ENCODE data around the gene MOB2. TPM values are rescaled to one million over a fixed set of nuclear protein-coding genes. Genes with fewer than 3 reads are reported as not detected.
A peak's percentile ranks its signal among the peaks of the same experiment; 100 is the strongest.

MOB2 gene
- total RNA-seq (2022) (28.6 and 29.8 TPM in 2 replicates), Bru-seq, nascent RNA (percentile 52 among the genes with signal in this experiment), BruChase-seq, experiment 1, labeled RNA remaining after a 6-hour chase (percentile 56 among the genes with signal in this experiment), BruChase-seq, experiment 2, labeled RNA remaining after a 2-hour chase (percentile 59 among the genes with signal in this experiment)
- long read RNA-seq, partial matches to known transcripts, result 14 of 18 reads
- long read RNA-seq, other reads (novel, unspliced or antisense), result 3 of 18 reads

GRCh38 chr11:1486054-1486825 lies at the start of gene MOB2:
MOB2 (minus strand) TSS chr11:1486779; CDS start chr11:1486556, 223 bp downstream.
- Mint-ChIP-seq H3K36me3 (ENCODE audit: insufficient read depth, unreplicated experiment) (peaks cover 11% of the 10 kb centered on the region), H3K9me3 (ENCODE audit: low read depth, unreplicated experiment) (no peaks in the 10 kb centered on the region), H3K27me3 (ENCODE audit: unreplicated experiment) (no peaks in the 10 kb centered on the region), H3K4me1 (ENCODE audit: low read depth, unreplicated experiment) (peaks cover 16% of the 10 kb centered on the region), H3K4me3 (ENCODE audit: low read depth, unreplicated experiment) (no peak within 1 kb of the TSS), H3K27ac (ENCODE audit: unreplicated experiment) (no peak within 1 kb of the TSS)
- CTCF ChIA-PET, result no interaction called here
- TF ChIP-seq, protein P1, sequence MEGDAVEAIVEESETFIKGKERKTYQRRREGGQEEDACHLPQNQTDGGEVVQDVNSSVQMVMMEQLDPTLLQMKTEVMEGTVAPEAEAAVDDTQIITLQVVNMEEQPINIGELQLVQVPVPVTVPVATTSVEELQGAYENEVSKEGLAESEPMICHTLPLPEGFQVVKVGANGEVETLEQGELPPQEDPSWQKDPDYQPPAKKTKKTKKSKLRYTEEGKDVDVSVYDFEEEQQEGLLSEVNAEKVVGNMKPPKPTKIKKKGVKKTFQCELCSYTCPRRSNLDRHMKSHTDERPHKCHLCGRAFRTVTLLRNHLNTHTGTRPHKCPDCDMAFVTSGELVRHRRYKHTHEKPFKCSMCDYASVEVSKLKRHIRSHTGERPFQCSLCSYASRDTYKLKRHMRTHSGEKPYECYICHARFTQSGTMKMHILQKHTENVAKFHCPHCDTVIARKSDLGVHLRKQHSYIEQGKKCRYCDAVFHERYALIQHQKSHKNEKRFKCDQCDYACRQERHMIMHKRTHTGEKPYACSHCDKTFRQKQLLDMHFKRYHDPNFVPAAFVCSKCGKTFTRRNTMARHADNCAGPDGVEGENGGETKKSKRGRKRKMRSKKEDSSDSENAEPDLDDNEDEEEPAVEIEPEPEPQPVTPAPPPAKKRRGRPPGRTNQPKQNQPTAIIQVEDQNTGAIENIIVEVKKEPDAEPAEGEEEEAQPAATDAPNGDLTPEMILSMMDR (IDR thresholded peaks at IDR 0.05; ENCODE audit: unreplicated experiment), result no peak
- intact Hi-C loops (cut with micrococcal nuclease; ENCODE audit: unreplicated experiment), result no loop called here
- BruUV-seq (replicated peaks), result no TSS peak
- peak; percentile 83 for DNase-seq

DNA sequence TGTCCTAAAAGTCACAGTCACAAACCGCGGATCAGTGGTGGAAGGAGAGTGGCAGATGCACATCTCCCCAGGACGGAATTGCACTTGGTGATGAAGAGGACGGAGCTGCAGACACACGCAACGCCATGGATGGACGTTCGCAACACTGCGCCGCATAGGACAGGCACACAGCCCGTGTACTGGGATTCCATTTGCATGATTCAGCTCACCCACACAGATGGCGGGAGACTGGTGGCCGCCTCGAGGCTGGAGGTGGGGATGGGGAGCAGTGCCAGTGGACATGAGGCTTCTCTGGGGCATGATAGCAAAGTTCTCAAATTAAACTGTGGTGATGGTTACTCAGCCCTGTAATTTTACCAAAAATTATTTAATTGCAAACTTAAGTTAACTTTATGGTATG lies 48.1 kb upstream of the MOB2 start:
- Mint-ChIP-seq H3K4me1 (ENCODE audit: low read depth, unreplicated experiment) (peaks cover 9% of the 10 kb centered on the region), H3K4me3 (ENCODE audit: low read depth, unreplicated experiment) (no peak overlapping the region), H3K9me3 (ENCODE audit: low read depth, unreplicated experiment) (no peaks in the 10 kb centered on the region), H3K36me3 (ENCODE audit: insufficient read depth, unreplicated experiment) (peaks cover 5% of the 10 kb centered on the region), H3K27me3 (ENCODE audit: unreplicated experiment) (peaks cover 13% of the 10 kb centered on the region), H3K27ac (ENCODE audit: unreplicated experiment) (no peak overlapping the region)
- CTCF ChIA-PET, result no interaction called here
- intact Hi-C loops (cut with micrococcal nuclease; ENCODE audit: unreplicated experiment), result no loop called here
- DNase-seq, result no peak
- BruUV-seq (replicated peaks), result no TSS peak
- TF ChIP-seq, protein P1 (IDR thresholded peaks at IDR 0.05; ENCODE audit: unreplicated experiment), result no peak

DNA sequence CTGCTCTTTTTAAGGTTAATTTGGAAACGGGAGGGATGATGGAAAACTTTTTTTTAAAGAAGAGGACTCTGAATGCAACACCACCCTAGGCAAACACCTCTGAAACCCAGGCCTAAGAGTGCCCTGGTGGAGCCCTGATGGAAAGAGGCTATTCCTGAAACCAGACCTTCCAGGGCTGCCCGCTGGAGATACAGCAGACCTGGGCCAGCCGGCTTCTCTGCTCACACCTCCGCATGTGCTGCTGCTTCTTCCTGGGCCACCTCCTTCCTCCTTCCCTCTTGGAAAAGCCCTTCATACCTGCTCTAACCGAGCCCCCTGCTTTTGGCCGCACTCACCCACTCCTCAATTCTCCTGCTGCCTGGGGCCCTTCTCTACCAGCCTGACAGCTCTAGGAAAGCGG lies 47.6 kb upstream of the MOB2 start:
- H3K4me3 Mint-ChIP-seq (ENCODE audit: low read depth, unreplicated experiment), result no peak overlapping the region
- intact Hi-C loops (cut with micrococcal nuclease; ENCODE audit: unreplicated experiment), result no loop called here
- TF ChIP-seq, protein P1 (IDR thresholded peaks at IDR 0.05; ENCODE audit: unreplicated experiment), result no peak

DNA sequence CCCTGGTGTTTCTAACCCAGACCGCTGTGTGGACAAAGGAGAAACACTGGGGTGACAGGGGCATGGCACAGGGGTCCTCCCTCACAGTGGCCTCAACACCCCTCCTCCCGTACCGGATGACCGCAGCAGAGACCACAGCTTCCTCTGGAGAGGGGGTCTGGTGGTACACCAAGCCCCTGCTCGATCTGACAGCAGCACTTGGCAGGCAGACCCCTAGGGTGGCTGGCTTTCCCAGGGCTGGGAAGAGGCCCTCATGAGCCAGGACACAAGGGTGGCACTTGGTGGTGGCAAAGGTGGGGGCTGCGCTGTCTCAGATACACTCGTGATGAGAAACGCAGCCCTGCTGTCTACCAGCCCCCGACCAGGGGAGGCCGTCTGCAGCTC lies 46.8 kb upstream of the MOB2 start:
- Mint-ChIP-seq H3K9me3 (ENCODE audit: low read depth, unreplicated experiment) (no peaks in the 10 kb centered on the region), H3K4me1 (ENCODE audit: low read depth, unreplicated experiment) (peaks cover 9% of the 10 kb centered on the region), H3K27ac (ENCODE audit: unreplicated experiment) (no peak overlapping the region), H3K36me3 (ENCODE audit: insufficient read depth, unreplicated experiment) (peaks cover 5% of the 10 kb centered on the region), H3K4me3 (ENCODE audit: low read depth, unreplicated experiment) (no peak overlapping the region), H3K27me3 (ENCODE audit: unreplicated experiment) (peaks cover 6% of the 10 kb centered on the region)
- CTCF ChIA-PET, result no interaction called here
- TF ChIP-seq, protein P1 (IDR thresholded peaks at IDR 0.05; ENCODE audit: unreplicated experiment), result no peak
- DNase-seq, result no peak
- BruUV-seq (replicated peaks), result no TSS peak
- intact Hi-C loops (cut with micrococcal nuclease; ENCODE audit: unreplicated experiment), result no loop called here

More for the DNA sequence above, 47.6 kb upstream of the MOB2 start:
- Mint-ChIP-seq H3K9me3 (ENCODE audit: low read depth, unreplicated experiment) (no peaks in the 10 kb centered on the region), H3K27ac (ENCODE audit: unreplicated experiment) (no peak overlapping the region), H3K4me1 (ENCODE audit: low read depth, unreplicated experiment) (peaks cover 9% of the 10 kb centered on the region), H3K36me3 (ENCODE audit: insufficient read depth, unreplicated experiment) (peaks cover 5% of the 10 kb centered on the region), H3K27me3 (ENCODE audit: unreplicated experiment) (peaks cover 9% of the 10 kb centered on the region)
- CTCF ChIA-PET, result no interaction called here
- no peak for DNase-seq
- no TSS peak for BruUV-seq (replicated peaks)
